ENCODE results near the gene MYH7. TPM values are rescaled to one million over a fixed set of nuclear protein-coding genes. Genes with fewer than 3 reads are reported as not detected.

Gene MYH7
- total and polyA plus RNA-seq, 4 donors: 0.02 to 0.42 (median 0.04) TPM

- H3K27ac ChIP-seq (ENCODE audit: low read depth in 1 of 2, low read length in 2 of 2): no peak overlapping the region
- peaks cover 0 to 3% (median 0%) of the 10 kb centered on the region in 4 donors for H3K27me3 ChIP-seq (ENCODE audit: control insufficient read depth in 4 of 4, insufficient read depth in 4 of 4, low read length in 3 of 4)
- no peaks in the 10 kb centered on the region for H3K36me3 ChIP-seq (ENCODE audit: control insufficient read depth in 4 of 4, insufficient read depth in 3 of 4, low read depth in 1 of 4, low read length in 3 of 4)
- H3K4me1 ChIP-seq (ENCODE audit: control insufficient read depth in 4 of 4, insufficient read depth in 4 of 4, low read length in 3 of 4): no peaks in the 10 kb centered on the region
- H3K4me3 ChIP-seq (ENCODE audit: low read depth in 1 of 3, low read length in 3 of 3): no peak overlapping the region
- H3K9me3 ChIP-seq (ENCODE audit: control insufficient read depth in 4 of 4, low read length in 3 of 4): no peaks in the 10 kb centered on the region
- peak; percentile 32 for DNase-seq (ENCODE audit: low spot score)
- 74% methylated on average over 4 of the region's 4 CpGs for WGBS
- TF ChIP-seq YY1 (IDR thresholded peaks at IDR 0.05): no peak
- TF ChIP-seq MAX (IDR thresholded peaks at IDR 0.05): no peak
- no peak for TF ChIP-seq TAF1 (conservative IDR thresholded peaks at IDR 0.05)
- no peak for TF ChIP-seq ZBTB33 (IDR thresholded peaks at IDR 0.05)
- no peak for TF ChIP-seq SP1 (IDR thresholded peaks at IDR 0.05)
- no peak for TF ChIP-seq HNF4A (conservative IDR thresholded peaks at IDR 0.05)
- no peak for TF ChIP-seq HNF4G (IDR thresholded peaks at IDR 0.05)
- TF ChIP-seq EGR1 (IDR thresholded peaks at IDR 0.05; ENCODE audit: low read depth in 2 of 2): no peak
- no peak for TF ChIP-seq FOXA1 (IDR thresholded peaks at IDR 0.05)
- TF ChIP-seq NR2F2 (IDR thresholded peaks at IDR 0.05): no peak
- no peak for TF ChIP-seq REST (IDR thresholded peaks at IDR 0.05)
- TF ChIP-seq ATF3 (IDR thresholded peaks at IDR 0.05): no peak
- TF ChIP-seq JUND (IDR thresholded peaks at IDR 0.05): no peak
- no peak for TF ChIP-seq RXRA (IDR thresholded peaks at IDR 0.05)
- TF ChIP-seq RAD21 (IDR thresholded peaks at IDR 0.05): no peak
- TF ChIP-seq GABPA (IDR thresholded peaks at IDR 0.05 in 1 of 2, conservative IDR thresholded peaks at IDR 0.05 in 1 of 2): no peak
- no peak for TF ChIP-seq FOXA2 (IDR thresholded peaks at IDR 0.05)
- H3K9ac ChIP-seq (ENCODE audit: low read depth in 1 of 2, low read length in 2 of 2): no peak overlapping the region
Observed at GRCh38 chr14:23446291-23446851, 10.9 kb upstream of the MYH7 start.

- H3K9ac ChIP-seq (ENCODE audit: low read depth in 1 of 2, low read length in 2 of 2): no peak overlapping the region
- H3K27me3 ChIP-seq (ENCODE audit: control insufficient read depth in 4 of 4, insufficient read depth in 4 of 4, low read length in 3 of 4): no peaks in the 10 kb centered on the region
- no peaks in the 10 kb centered on the region for H3K36me3 ChIP-seq (ENCODE audit: control insufficient read depth in 4 of 4, insufficient read depth in 3 of 4, low read depth in 1 of 4, low read length in 3 of 4)
- TF ChIP-seq MAX (IDR thresholded peaks at IDR 0.05) (no peak), HNF4G (IDR thresholded peaks at IDR 0.05) (no peak), EGR1 (IDR thresholded peaks at IDR 0.05; ENCODE audit: low read depth in 2 of 2) (no peak), RXRA (IDR thresholded peaks at IDR 0.05) (no peak), REST (IDR thresholded peaks at IDR 0.05) (no peak), GABPA (IDR thresholded peaks at IDR 0.05 in 1 of 2, conservative IDR thresholded peaks at IDR 0.05 in 1 of 2) (no peak), TAF1 (conservative IDR thresholded peaks at IDR 0.05) (no peak), NR2F2 (IDR thresholded peaks at IDR 0.05) (no peak)
- WGBS: 68% methylated on average over 4 of the region's 4 CpGs
- no peak for DNase-seq (ENCODE audit: low spot score)
- H3K4me1 ChIP-seq (ENCODE audit: control insufficient read depth in 4 of 4, insufficient read depth in 4 of 4, low read length in 3 of 4): no peaks in the 10 kb centered on the region
- no peaks in the 10 kb centered on the region for H3K9me3 ChIP-seq (ENCODE audit: control insufficient read depth in 4 of 4, low read length in 3 of 4)
- no peak overlapping the region for H3K27ac ChIP-seq (ENCODE audit: low read depth in 1 of 2, low read length in 2 of 2)
- H3K4me3 ChIP-seq (ENCODE audit: low read depth in 1 of 3, low read length in 3 of 3): no peak overlapping the region
Observed at GRCh38 chr14:23445773-23446172, 10.3 kb upstream of the MYH7 start.
